Cortex of kidney (tissue), 1 donor: ENCODE data around the gene S100Z.
"Not testable (repeated sequence)": the region's sequence is repeated elsewhere in the genome, so short reads cannot be mapped to it uniquely, and the experiment has no call there.

ENCODE experiments used
- DNase-seq: peaks from one replicate; lab custom pipeline; 2025; lab: John Stamatoyannopoulos, UW

S100Z gene

DNA sequence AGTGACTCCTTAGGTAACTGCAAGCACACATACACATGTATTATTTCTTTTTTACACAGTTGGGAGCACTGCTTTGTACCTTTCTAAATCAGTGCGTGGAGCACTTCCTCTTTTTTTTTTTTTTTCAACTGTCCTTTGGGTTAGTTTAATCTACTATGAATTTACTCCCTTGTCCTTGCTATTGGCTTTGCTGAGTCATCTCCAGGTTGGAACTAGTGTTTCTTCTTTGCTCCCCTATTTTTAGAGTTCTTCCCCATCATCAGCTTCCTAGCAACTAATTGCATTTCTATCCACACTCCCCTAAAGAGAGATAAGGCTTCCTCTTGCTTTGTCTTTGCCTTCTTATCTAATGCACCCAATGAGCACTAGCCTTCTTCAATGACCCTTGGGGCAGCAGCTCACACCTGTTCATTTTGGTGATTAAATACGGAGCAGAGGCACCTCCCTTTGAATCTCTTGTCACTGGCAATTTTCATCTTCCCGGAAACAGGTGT, 24.3 kb downstream of the S100Z start:
- DNase-seq = no peak

- no peak for DNase-seq
These were observed 39.0 kb downstream of the S100Z start for GRCh38 chr5:76888733-76889300.

- no peak for DNase-seq
These were observed 43.5 kb downstream of the S100Z start for GRCh38 chr5:76893294-76893693.

DNA sequence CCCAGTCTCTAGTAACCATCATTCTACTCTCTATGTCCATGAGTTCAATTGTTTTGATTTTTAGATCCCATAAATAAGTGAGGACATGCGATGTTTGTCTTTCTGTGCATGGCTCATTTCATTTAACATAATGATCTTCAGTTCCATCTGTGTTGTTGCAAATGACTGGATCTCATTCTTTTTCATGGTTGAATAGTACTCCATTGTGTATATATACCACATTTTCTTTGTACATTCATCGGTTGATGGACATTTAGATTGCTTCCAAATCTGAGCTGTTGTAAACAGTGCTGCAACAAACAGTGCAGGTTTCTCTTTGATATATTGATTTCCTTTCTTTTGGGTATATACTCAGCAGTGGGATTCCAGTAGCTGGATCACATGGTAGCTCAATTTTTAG, 46.4 kb downstream of the S100Z start:
- DNase-seq = no peak

DNA sequence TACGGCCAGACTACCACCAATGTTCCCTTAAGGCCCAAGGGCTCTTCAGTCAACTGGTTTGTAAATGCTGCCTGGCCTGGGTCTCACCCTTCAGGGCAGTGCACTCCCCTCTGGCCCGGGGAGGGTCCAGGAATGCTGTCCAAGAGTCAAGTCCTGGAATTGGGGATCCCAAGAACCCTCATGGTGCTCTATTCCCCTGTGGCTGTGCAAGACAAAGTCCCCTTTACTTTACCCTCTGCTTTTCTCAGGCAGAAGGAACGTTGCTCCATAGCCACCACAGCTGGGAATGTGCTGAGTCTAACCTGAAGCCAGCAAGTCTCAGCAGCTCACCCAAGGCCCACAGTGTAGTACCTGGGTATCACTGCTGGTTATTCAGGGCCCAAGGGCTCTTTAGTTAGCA, 51.7 kb downstream of the S100Z start:
- no peak for DNase-seq

- no peak for DNase-seq
These were observed 58.4 kb downstream of the S100Z start for GRCh38 chr5:76908166-76908565.

DNA sequence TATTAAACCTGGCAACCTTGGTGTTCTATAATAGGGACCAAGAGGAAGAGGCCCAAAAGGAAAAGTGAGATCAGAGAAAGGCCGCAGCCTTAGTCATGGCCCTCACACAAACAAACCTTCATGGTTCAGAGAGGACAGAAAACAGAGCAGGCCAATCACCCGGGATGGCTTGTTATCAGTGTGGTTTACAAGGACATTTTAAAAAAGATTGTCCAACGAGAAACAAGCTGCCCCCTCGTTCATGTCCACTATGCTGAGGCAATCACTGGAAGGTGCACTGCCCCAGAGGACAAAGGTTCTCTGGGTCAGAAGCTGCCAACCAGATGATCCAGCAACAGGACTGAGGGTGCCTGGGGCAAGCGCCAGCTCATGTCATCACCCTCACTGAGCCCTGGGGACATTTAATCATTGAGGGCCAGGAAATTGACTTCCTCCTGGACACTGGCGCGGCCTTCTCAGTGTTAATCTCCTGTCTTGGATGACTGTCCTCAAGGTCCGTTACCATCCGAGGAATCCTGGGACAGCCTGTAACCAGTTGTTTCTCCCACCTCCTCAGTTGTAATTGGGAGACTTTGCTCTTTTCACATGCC, 60.6 kb downstream of the S100Z start:
- DNase-seq = not testable (repeated sequence)

- not testable (repeated sequence) for DNase-seq
These were observed 64.9 kb downstream of the S100Z start for GRCh38 chr5:76914671-76915070.

DNA sequence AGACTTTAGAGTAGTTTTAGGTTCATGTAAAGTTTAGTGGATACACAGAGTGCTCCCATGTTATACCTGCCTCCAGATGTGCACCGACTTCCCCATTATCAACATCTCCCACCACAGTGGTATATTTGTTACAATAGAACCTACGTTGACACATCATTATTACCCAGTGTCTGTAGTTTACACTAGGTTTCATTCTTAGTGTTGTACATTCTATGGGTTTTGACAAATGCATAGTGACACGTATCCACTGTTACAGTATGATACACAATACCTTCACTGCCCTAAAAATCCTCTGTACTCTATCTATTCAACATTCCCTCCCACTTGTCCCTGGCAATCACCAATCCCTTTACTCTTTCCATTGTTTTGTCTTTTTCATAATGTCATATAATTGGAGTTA, 68.7 kb downstream of the S100Z start:
- DNase-seq = no peak

GRCh38 chr5:76920491-76920890, 70.7 kb downstream of the S100Z start:
- no peak for DNase-seq

GRCh38 chr5:76926329-76927105, 76.7 kb downstream of the S100Z start:
- DNase-seq = no peak

DNA sequence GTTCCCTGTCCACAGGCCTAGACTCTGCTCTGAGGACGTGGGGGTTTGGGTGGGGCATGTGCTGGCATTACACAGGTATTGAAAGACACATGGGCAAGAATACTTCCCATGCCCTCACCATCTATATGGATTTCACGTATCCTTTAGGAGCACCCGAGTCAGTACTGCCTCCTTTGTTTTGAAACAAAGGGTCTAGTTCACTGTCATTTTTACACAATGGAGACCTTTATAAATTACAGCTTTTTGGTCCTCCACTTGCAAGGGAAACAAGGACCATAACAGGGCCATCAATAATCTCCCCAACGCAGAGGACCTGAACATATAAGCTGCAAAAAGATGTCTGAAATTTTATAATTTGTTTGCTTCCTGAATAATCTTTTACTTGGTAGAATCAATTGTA, 78.1 kb downstream of the S100Z start:
- no peak for DNase-seq

GRCh38 chr5:76930083-76930482, 80.3 kb downstream of the S100Z start:
- DNase-seq = no peak

- no peak for DNase-seq
These were observed 88.4 kb downstream of the S100Z start for GRCh38 chr5:76938177-76938576.

- DNase-seq = no peak
These were observed 91.2 kb downstream of the S100Z start for GRCh38 chr5:76941000-76941399.

GRCh38 chr5:76941442-76941841, 91.6 kb downstream of the S100Z start:
- DNase-seq = no peak

- no peak for DNase-seq
These were observed 92.8 kb downstream of the S100Z start for GRCh38 chr5:76942581-76942980.

DNA sequence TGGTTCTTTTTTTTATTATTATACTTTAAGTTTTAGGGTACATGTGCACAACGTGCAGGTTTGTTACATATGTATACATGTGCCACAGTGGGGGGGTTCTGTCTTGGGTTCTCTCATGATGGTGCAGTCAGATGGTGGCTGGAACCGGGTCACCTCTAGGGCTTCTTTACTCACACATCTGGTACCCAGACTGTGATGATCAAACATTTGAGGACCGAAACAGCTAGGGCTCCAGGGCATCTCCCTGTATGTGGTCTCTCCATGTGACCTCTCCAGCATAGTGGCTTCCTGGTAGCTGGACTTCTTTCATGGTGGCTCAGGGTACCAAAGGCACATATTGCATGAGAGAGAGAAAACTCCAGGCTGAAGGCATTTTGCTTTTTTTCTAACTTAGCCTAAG, 93.2 kb downstream of the S100Z start:
- DNase-seq = no peak

- DNase-seq = no peak
These were observed 94.8 kb downstream of the S100Z start for GRCh38 chr5:76944638-76945037.

DNA sequence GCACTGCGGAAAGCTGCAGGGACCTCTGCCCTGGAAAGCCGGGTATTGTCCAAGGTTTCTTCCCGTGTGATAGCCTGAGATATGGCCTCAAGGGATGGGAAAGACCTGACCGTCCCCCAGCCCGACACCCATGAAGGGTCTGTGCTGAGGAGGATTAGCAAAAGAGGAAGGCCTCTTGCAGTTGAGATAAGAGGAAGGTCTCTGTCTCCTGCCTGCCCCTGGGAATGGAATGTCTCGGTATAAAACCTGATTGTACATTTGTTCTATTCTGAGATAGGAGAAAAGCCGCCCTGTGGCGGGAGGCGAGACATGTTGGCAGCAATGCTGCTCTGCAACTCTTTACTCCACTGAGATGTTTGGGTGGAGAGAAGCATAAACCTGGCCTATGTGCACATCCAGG, 95.4 kb downstream of the S100Z start:
- not testable (repeated sequence) for DNase-seq

GRCh38 chr5:76946090-76946489, 96.3 kb downstream of the S100Z start:
- DNase-seq = no peak

- DNase-seq = no peak
These were observed 97.3 kb downstream of the S100Z start for GRCh38 chr5:76947082-76947503.

DNA sequence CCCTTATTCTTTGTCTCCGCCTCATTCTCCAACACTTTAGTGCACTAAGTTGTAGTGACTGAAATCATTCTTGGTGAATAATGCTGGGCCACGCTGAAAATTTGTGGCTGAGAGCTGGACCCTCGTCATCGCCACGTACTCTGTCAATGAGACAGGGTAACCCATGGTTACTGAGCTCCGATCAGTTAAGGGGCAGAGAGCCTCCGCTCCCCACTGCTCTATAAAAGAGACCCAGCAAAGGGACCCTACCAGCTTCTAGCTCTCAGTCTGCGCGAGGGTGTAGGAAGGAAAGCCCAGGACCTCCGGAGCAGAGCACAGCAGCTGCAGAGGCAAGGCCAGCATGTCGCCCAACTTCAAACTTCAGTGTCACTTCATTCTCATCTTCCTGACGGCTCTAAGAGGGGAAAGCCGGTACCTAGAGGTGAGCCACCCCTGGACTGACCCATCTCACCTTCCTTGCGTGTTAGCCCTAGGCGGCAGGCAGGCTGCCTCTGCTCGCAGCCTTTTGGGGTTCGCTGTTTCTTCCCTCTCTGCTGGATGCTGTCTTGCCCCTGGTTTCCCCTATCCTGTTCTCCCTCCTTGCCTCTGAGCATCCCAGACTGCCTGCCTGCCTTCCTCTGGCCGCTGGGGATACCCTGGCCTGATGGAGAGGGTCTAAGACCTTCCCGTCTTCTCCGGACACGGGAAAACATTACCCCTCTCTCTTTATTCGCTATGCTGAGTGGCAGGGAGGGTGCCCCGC, 103.2 kb downstream of the S100Z start, which contains the start of gene CRHBP:
Gene CRHBP, plus strand, starts transcription at position 251 of the 742 bp plus-strand sequence. Its CDS starts 90 bp downstream, at position 341.
- no peak for DNase-seq
